Measurements from ENCODE around the gene MLXIP.

MLXIP gene

GRCh38 chr12:122126713-122127597 lies 48.4 kb downstream of the MLXIP start:
- DNase-seq, result no peak

- no peak for DNase-seq
These were observed 49.3 kb downstream of the MLXIP start for GRCh38 chr12:122127839-122128238.

GRCh38 chr12:122128481-122128880 lies 49.9 kb downstream of the MLXIP start:
- no peak for DNase-seq

GRCh38 chr12:122129131-122129530 lies 50.6 kb downstream of the MLXIP start:
- no peak for DNase-seq

- no peak for DNase-seq
These were observed 51.6 kb downstream of the MLXIP start for GRCh38 chr12:122130150-122130549.

- DNase-seq, result no peak
These were observed 54.8 kb downstream of the MLXIP start for GRCh38 chr12:122133192-122133950.

- no peak for DNase-seq
These were observed 57.0 kb downstream of the MLXIP start for GRCh38 chr12:122135437-122136031.

GRCh38 chr12:122137229-122137628 lies 58.7 kb downstream of the MLXIP start:
- DNase-seq, result no peak

GRCh38 chr12:122137681-122138080 lies 59.1 kb downstream of the MLXIP start:
- no peak for DNase-seq

- DNase-seq, result no peak
These were observed 59.6 kb downstream of the MLXIP start for GRCh38 chr12:122138181-122138580.

GRCh38 chr12:122138616-122139015 lies 60.1 kb downstream of the MLXIP start:
- DNase-seq, result no peak

- no peak for DNase-seq
These were observed 60.7 kb downstream of the MLXIP start for GRCh38 chr12:122139266-122139665.

GRCh38 chr12:122139941-122140340 lies 61.4 kb downstream of the MLXIP start:
- DNase-seq, result no peak

GRCh38 chr12:122140467-122141257 lies 62.1 kb downstream of the MLXIP start:
- no peak for DNase-seq

- DNase-seq, result no peak
These were observed 63.6 kb downstream of the MLXIP start for GRCh38 chr12:122141911-122142725.

- DNase-seq, result no peak
These were observed 64.3 kb downstream of the MLXIP start for GRCh38 chr12:122142857-122143256.

GRCh38 chr12:122144885-122145284 lies 66.3 kb downstream of the MLXIP start:
- DNase-seq, result no peak

- DNase-seq, result no peak
These were observed 67.2 kb downstream of the MLXIP start for GRCh38 chr12:122145505-122146330.

GRCh38 chr12:122147514-122148290 lies 69.1 kb downstream of the MLXIP start:
- no peak for DNase-seq

GRCh38 chr12:122148657-122149056 lies 70.1 kb downstream of the MLXIP start:
- DNase-seq, result no peak
